Keratinocyte (primary cell): ENCODE data around the gene CORO7. TPM values are rescaled to one million over a fixed set of nuclear protein-coding genes. Genes with fewer than 3 reads are reported as not detected.

ENCODE experiments used
- DNase-seq: peaks from one replicate; pipeline ENCODE4 v3.0.0-alpha.2; 2011; ENCODE audit warnings: low read depth, missing footprints, low spot score
- FAIRE-seq: peaks from 2 replicates; lab custom pipeline; 2011; peaks lifted over from hg19 to GRCh38; lab: Jason Lieb, UNC
- H2AFZ ChIP-seq: 2 replicates; pipeline ENCODE4 v1.6.0; 2012; ENCODE audit warnings: low read length, control low read depth, inconsistent platforms; ENCODE audit not compliant: control insufficient read depth
- H3K27ac ChIP-seq: 2 replicates; pipeline ENCODE4 v1.5.1; 2011; ENCODE audit warnings: low read length; ENCODE audit not compliant: control insufficient read depth, insufficient read depth
- H3K27me3 ChIP-seq: 3 replicates; pipeline ENCODE4 v1.6.0; 2011; ENCODE audit warnings: low read length; ENCODE audit not compliant: control insufficient read depth, insufficient read depth; ENCODE audit errors: extremely low read depth
- H3K36me3 ChIP-seq, 2 experiments: 2 replicates in 1 of 2; 3 replicates in 1 of 2; pipeline ENCODE4 v1.5.1; 2011; ENCODE audit warnings: low read length in 2 of 2, mild to moderate bottlenecking in 1 of 2; ENCODE audit not compliant: control insufficient read depth in 2 of 2, insufficient read depth in 2 of 2; ENCODE audit errors: extremely low read depth in 1 of 2
- H3K4me1 ChIP-seq: 3 replicates; pipeline ENCODE4 v1.5.1; 2011; ENCODE audit warnings: low read length; ENCODE audit not compliant: control insufficient read depth, insufficient read depth; ENCODE audit errors: extremely low read depth
- H3K4me2 ChIP-seq: 3 replicates; pipeline ENCODE4 v1.6.0; 2011; ENCODE audit warnings: low read depth, low read length; ENCODE audit not compliant: control insufficient read depth, insufficient read depth; ENCODE audit errors: extremely low read depth
- H3K4me3 ChIP-seq, 3 experiments: fragments of 200-600 bp in 1 of 3; sonication (generic) in 1 of 3; 2 replicates in 2 of 3; 3 replicates in 1 of 3; pipeline ENCODE4 v1.5.1; 2011 to 2016; ENCODE audit warnings: low read length in 3 of 3, mild to moderate bottlenecking in 3 of 3, control low read depth in 2 of 3, inconsistent platforms in 1 of 3, low read depth in 1 of 3, mixed read lengths in 1 of 3, mixed run types in 1 of 3, moderate library complexity in 1 of 3; ENCODE audit not compliant: control insufficient read depth in 2 of 3, insufficient read depth in 2 of 3; ENCODE audit errors: extremely low read depth in 1 of 3
- H3K79me2 ChIP-seq: 2 replicates; pipeline ENCODE4 v1.6.0; 2012; ENCODE audit warnings: low read length; ENCODE audit not compliant: control insufficient read depth, insufficient read depth
- H3K9ac ChIP-seq: 3 replicates; pipeline ENCODE4 v1.6.0; 2011; ENCODE audit warnings: low read length; ENCODE audit not compliant: control insufficient read depth, insufficient read depth; ENCODE audit errors: extremely low read depth
- H3K9me1 ChIP-seq: 3 replicates; pipeline ENCODE4 v1.6.0; 2011; ENCODE audit warnings: low read length; ENCODE audit not compliant: control insufficient read depth, insufficient read depth; ENCODE audit errors: extremely low read depth
- H3K9me3 ChIP-seq: 2 replicates; pipeline ENCODE4 v1.5.1; 2012; ENCODE audit warnings: low read depth, low read length; ENCODE audit not compliant: control insufficient read depth
- H4K20me1 ChIP-seq: 3 replicates; pipeline ENCODE4 v1.6.0; 2011; ENCODE audit warnings: low read length; ENCODE audit not compliant: control insufficient read depth, insufficient read depth; ENCODE audit errors: extremely low read depth
- CTCF ChIP-seq, 3 experiments: IDR thresholded peaks in 1 of 3; conservative IDR thresholded peaks in 1 of 3; optimal IDR thresholded peaks in 1 of 3; 2 replicates in 2 of 3; 3 replicates in 1 of 3; pipeline versions ENCODE3 to v1.5.1; 2011; ENCODE audit warnings: low read length in 3 of 3, mild to moderate bottlenecking in 3 of 3, moderate library complexity in 2 of 3, control low read depth in 1 of 3, inconsistent platforms in 1 of 3; ENCODE audit not compliant: insufficient read depth in 2 of 3; ENCODE audit errors: extremely low read depth in 1 of 3
- EZH2 ChIP-seq: IDR thresholded peaks from one replicate; pipeline ENCODE4 v1.6.1; 2012; ENCODE audit warnings: inconsistent platforms, mild to moderate bottlenecking, low read length, moderate library complexity
- dilution Hi-C: fragments of 300-500 bp; cut with MboI; formaldehyde crosslinking; loops from one replicate; pipeline ENCODE4 v1.7.0; 2020; ENCODE audit warnings: low sequenced_read_pairs; ENCODE audit not compliant: extremely low pct_ligation_motif_present
- polyA plus RNA-seq, 5 experiments: library from polyadenylated mRNA; depleted of rRNA in 3 of 5; stranded (reverse) in 3 of 5; stranded (forward) in 1 of 5; unstranded in 1 of 5; fragments of >200 nt; gene quantifications; 1 replicate in 1 of 5; 2 replicates in 3 of 5; 3 replicates in 1 of 5; pipeline versions ENCODE4 v1.2.1 to v1.2.3, GENCODE V29; 2011 to 2012; ENCODE audit warnings: missing spikeins in 2 of 5, low read depth in 1 of 5, low replicate concordance in 1 of 5

CORO7 gene
- polyA plus RNA-seq, 1 donor (not counting 4 experiments of a cell fraction or from before 2014, with no cell fraction given), result 8.4 TPM

GRCh38 chr16:4372578-4373355 lies 43.6 kb downstream of the CORO7 start:
- Histone ChIP-seq H3K27ac (peak overlapping the region; percentile 2), H3K27me3 (no peaks in the 10 kb centered on the region), H3K4me1 (peaks cover 37% of the 10 kb centered on the region), H3K9me1 (peaks cover 3% of the 10 kb centered on the region), H3K79me2 (no peaks in the 10 kb centered on the region), H3K9me3 (no peaks in the 10 kb centered on the region), H2AFZ (no peak overlapping the region), H3K4me3 (peak overlapping the region; percentile 35 to 65 (median 56)), H3K36me3 (no peaks in the 10 kb centered on the region), H3K4me2 (peak overlapping the region; percentile 80), H4K20me1 (peaks cover 3% of the 10 kb centered on the region), H3K9ac (peak overlapping the region; percentile 44)
- no peak for DNase-seq
- no peak for FAIRE-seq
- dilution Hi-C loops, result no loop called here
- TF ChIP-seq CTCF (optimal IDR thresholded peaks at IDR 0.05 in 1 of 3, IDR thresholded peaks at IDR 0.05 in 1 of 3, conservative IDR thresholded peaks at IDR 0.05 in 1 of 3; ENCODE audit: extremely low read depth in 1 of 3, insufficient read depth in 2 of 3, low read length in 3 of 3) (no peak), EZH2 (no peak)

GRCh38 chr16:4372001-4372577 lies 44.3 kb downstream of the CORO7 start:
- Histone ChIP-seq H3K27ac (no peak overlapping the region), H3K36me3 (no peaks in the 10 kb centered on the region), H3K27me3 (no peaks in the 10 kb centered on the region), H4K20me1 (peaks cover 3% of the 10 kb centered on the region), H3K9me3 (no peaks in the 10 kb centered on the region), H2AFZ (no peak overlapping the region), H3K4me3 (peak overlapping the region; percentile 35 to 65 (median 56)), H3K4me2 (peak overlapping the region; percentile 80), H3K79me2 (no peaks in the 10 kb centered on the region), H3K4me1 (peaks cover 37% of the 10 kb centered on the region), H3K9me1 (peaks cover 3% of the 10 kb centered on the region), H3K9ac (peak overlapping the region; percentile 44)
- TF ChIP-seq EZH2 (no peak), CTCF (optimal IDR thresholded peaks at IDR 0.05 in 1 of 3, IDR thresholded peaks at IDR 0.05 in 1 of 3, conservative IDR thresholded peaks at IDR 0.05 in 1 of 3; ENCODE audit: extremely low read depth in 1 of 3, insufficient read depth in 2 of 3, low read length in 3 of 3) (no peak)
- dilution Hi-C loops, result no loop called here
- FAIRE-seq (no peak), DNase-seq (no peak)
